Lower leg skin (tissue), 3 donors: Measurements from ENCODE around the gene ATAD2B.

Source experiments
- POLR2A ChIP-seq, 2 donors: fragments of 450-650 bp; IDR thresholded peaks; one replicate each; pipeline ENCODE4 v1.6.1; 2016 to 2017; ENCODE audit warnings: antibody characterized with exemption in 2 of 2, mild to moderate bottlenecking in 1 of 2, moderate library complexity in 1 of 2
- TF ChIP-seq, protein P1 (sequence below), 3 donors: fragments of 450-650 bp; IDR thresholded peaks; one replicate each; pipeline ENCODE4 v1.5.1; 2016; ENCODE audit warnings: antibody characterized with exemption in 3 of 3, mild to moderate bottlenecking in 3 of 3, moderate library complexity in 2 of 3

DNA sequence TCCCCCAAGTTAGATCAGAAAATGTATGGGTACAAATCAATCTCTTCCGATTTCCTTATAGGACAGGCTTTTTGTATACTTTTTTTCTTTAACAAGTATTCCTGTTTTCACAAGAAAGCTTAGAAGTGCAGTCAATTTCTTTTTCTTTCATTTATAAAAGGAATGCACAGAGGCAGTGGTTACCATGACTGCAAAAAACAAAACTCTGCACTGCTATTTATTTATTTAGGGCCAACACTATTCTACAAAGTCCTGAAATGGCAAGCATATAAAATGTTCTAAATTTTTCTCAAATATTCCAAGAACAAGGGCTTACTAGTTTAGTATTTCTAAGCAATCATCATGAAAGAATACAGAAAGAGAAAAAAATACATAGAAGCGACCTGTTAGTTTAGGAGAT is 22.2 kb downstream of the ATAD2B start:
- TF ChIP-seq, protein P1, sequence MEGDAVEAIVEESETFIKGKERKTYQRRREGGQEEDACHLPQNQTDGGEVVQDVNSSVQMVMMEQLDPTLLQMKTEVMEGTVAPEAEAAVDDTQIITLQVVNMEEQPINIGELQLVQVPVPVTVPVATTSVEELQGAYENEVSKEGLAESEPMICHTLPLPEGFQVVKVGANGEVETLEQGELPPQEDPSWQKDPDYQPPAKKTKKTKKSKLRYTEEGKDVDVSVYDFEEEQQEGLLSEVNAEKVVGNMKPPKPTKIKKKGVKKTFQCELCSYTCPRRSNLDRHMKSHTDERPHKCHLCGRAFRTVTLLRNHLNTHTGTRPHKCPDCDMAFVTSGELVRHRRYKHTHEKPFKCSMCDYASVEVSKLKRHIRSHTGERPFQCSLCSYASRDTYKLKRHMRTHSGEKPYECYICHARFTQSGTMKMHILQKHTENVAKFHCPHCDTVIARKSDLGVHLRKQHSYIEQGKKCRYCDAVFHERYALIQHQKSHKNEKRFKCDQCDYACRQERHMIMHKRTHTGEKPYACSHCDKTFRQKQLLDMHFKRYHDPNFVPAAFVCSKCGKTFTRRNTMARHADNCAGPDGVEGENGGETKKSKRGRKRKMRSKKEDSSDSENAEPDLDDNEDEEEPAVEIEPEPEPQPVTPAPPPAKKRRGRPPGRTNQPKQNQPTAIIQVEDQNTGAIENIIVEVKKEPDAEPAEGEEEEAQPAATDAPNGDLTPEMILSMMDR (IDR thresholded peaks at IDR 0.05), result no peak
- no peak for TF ChIP-seq POLR2A (IDR thresholded peaks at IDR 0.05)
